Skeletal muscle tissue (tissue), 4 donors: ENCODE measurements around the gene SGO2. TPM values are rescaled to one million over a fixed set of nuclear protein-coding genes. Genes with fewer than 3 reads are reported as not detected.
"Not testable (repeated sequence)": the region's sequence is repeated elsewhere in the genome, so short reads cannot be mapped to it uniquely, and the experiment has no call there.

Experiments
- H3K27ac ChIP-seq: one replicate; pipeline ENCODE4 v1.7.0; 2013; ENCODE audit warnings: mild to moderate bottlenecking, low read depth, low read length, inconsistent platforms
- H3K27me3 ChIP-seq, 3 donors: one replicate each; pipeline ENCODE4 v1.7.0; 2013; ENCODE audit warnings: low read length in 3 of 3; ENCODE audit not compliant: control insufficient read depth in 3 of 3, insufficient read depth in 3 of 3
- H3K36me3 ChIP-seq, 3 donors: one replicate each; pipeline ENCODE4 v1.7.0; 2013; ENCODE audit warnings: low read length in 3 of 3; ENCODE audit not compliant: control insufficient read depth in 3 of 3, insufficient read depth in 3 of 3
- H3K4me1 ChIP-seq, 3 donors: one replicate each; pipeline ENCODE4 v1.7.0; 2013; ENCODE audit warnings: low read length in 3 of 3, mild to moderate bottlenecking in 3 of 3; ENCODE audit not compliant: control insufficient read depth in 3 of 3, insufficient read depth in 3 of 3
- H3K4me3 ChIP-seq, 3 donors: one replicate each; pipeline ENCODE4 v1.7.0; 2013; ENCODE audit warnings: low read length in 3 of 3
- H3K9ac ChIP-seq, 3 donors: one replicate each; pipeline ENCODE4 v1.7.0; 2013; ENCODE audit warnings: low read length in 3 of 3, mild to moderate bottlenecking in 3 of 3, moderate library complexity in 2 of 3, low read depth in 1 of 3
- H3K9me3 ChIP-seq, 3 donors: one replicate each; pipeline ENCODE4 v1.7.0; 2013; ENCODE audit warnings: low read length in 3 of 3; ENCODE audit not compliant: control insufficient read depth in 3 of 3
- total RNA-seq: library from RNA; depleted of rRNA; stranded (reverse); fragments of >200 nt; gene quantifications from one replicate; pipeline ENCODE4 v1.2.3, GENCODE V29; 2014
- donor health status: Osteomylitis.

SGO2 gene
- total RNA-seq, 1 donor from 2014 or later = 1.0 TPM

DNA sequence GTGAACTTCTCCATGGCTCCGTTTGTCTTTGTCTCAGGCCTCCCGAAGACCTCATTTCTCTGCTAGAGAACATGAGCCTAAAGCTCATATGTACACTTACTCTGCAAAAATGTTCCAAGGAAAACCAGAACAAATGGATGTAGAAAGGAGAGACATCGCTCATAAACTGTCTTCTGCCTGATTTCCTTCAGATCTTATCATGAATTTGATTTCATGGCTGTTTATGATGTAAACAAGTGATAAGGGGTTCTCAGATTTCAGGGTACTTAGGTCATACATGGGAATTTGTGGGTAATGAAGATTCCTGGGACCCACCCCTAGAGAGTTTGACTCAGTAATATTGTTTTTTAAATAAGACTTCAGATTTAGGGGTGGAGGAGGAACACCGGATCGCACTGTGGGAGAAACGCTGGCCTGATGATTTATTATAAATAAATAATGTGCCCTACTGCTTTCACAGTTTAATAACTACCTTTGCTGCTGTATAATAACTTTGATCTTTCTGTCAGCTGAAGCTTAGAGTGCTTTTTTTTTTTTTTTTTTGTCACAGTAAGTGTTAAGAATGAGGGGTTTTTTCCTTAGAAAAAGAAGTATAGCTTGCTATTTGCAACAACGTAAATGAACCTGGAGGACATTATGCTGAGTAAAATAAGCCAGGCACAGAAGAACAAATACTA lies 74.7 kb downstream of the SGO2 start:
- Histone ChIP-seq H3K36me3 (peaks cover 0 to 2% (median 0%) of the 10 kb centered on the region in 3 donors), H3K27me3 (no peaks in the 10 kb centered on the region), H3K27ac (no peak overlapping the region), H3K9me3 (no peaks in the 10 kb centered on the region), H3K9ac (no peak overlapping the region), H3K4me1 (no peaks in the 10 kb centered on the region), H3K4me3 (no peak overlapping the region)

DNA sequence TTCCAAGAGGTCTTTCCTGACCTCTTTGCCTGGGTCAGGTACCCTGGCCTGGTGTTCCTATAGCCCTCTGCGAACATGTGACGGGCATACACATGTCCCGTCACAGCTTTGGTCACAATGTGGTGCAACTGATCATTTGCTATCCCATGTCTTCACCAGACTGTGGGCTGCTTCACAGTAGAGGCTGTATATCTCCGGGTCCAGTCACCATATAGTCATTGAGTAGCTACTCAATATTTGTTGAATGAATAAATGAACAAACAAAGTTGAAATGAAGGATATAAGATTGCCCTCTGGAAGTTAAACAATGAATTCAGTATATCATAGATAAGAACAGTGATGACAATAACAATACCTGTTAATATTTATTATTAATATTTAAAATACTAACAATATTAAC lies 76.6 kb downstream of the SGO2 start:
- Histone ChIP-seq H3K27me3 (no peaks in the 10 kb centered on the region), H3K9me3 (no peaks in the 10 kb centered on the region), H3K27ac (no peak overlapping the region), H3K4me1 (no peaks in the 10 kb centered on the region), H3K9ac (no peak overlapping the region), H3K4me3 (no peak overlapping the region), H3K36me3 (no peaks in the 10 kb centered on the region)

DNA sequence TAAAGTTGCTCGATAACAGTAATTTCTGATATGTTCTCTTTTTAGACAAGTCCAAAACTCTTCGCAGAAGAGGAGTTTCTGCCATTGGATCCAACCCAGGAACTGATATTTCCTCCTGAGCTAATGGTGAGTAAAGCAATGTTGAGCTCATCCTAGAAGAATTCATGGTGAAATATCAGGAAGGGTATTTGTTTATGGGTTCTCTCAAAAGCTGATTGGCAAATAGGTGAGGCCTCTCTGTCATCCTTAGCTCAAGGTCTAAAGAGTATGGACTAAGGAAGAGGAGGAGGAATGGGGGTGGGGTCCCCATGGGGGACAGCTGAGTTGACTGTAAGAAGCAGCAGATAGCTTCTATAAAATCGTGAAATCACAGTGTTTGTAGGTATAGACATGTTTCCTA lies 78.0 kb downstream of the SGO2 start:
- Histone ChIP-seq H3K9me3 (no peaks in the 10 kb centered on the region), H3K9ac (no peak overlapping the region), H3K27ac (no peak overlapping the region), H3K4me1 (no peaks in the 10 kb centered on the region), H3K27me3 (no peaks in the 10 kb centered on the region), H3K4me3 (no peak overlapping the region), H3K36me3 (no peaks in the 10 kb centered on the region)

DNA sequence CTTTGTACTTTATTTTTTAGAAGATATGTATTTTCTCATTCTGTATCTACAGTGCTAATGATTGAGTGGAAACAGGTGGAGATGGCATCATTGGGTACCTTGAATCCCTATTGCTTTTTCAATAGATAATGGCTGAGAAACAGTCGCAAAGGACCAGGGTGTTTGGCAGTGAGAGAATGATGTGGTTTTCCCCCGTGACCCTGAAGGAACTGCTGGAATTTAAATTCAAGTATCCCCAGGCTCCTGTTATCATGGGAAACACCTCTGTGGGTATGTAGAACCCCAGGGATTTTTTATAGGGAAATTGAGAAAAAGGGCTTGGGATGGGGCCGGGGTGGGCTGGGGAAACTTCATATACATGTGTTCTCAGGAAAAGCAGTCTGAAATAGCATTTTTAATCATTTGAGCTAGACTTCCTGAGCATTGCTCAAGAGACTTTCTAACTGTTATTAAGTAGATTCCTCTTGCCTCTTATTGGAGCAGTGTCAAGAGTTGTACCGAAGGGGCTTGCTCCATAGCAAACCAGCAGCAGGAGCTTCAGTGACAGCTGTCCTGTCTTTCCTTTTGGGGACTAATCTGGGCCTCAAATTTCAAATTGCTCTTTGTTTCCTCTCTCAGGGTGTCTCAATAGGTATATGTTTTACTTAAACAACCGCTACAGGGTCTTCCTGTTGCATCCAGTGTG lies 78.7 kb downstream of the SGO2 start:
- Histone ChIP-seq H3K27me3 (no peaks in the 10 kb centered on the region), H3K36me3 (no peaks in the 10 kb centered on the region), H3K9me3 (no peaks in the 10 kb centered on the region), H3K27ac (no peak overlapping the region), H3K9ac (no peak overlapping the region), H3K4me1 (peaks cover 0 to 2% (median 0%) of the 10 kb centered on the region in 3 donors), H3K4me3 (no peak overlapping the region)

DNA sequence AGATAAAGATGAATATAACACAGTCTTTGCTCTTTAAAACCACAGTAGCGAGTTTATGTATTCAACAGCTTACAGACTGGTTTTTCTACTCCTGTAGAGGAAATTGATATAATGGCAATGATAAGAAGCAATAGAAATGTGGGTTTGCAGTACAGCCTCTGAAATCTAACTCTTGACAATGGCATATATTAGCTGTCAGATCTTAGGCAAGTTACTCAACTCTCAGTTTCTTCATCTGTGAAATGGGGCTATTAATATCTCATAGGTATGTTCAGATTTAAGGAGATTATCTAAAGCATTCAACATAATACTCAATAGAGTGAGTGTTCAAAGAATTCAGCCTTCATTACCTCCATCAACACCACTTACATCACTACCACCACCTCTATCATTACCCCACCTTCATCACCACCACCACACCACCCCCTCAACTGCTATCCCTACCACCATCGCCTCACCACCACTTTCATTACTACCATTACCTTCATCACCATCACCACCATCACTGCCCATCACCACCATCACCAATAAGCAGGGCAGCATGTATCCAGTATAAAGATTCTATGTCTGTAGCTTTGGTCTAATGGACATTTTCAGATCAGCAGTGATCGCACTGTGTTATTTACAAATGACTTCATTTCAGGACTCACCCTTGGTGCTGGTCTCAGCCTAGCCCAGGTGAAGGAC lies 82.5 kb downstream of the SGO2 start:
- H3K9ac ChIP-seq = no peak overlapping the region
- no peak overlapping the region for H3K27ac ChIP-seq
- H3K4me3 ChIP-seq = no peak overlapping the region
- H3K27me3 ChIP-seq = no peaks in the 10 kb centered on the region
- H3K4me1 ChIP-seq = peaks cover 0 to 2% (median 0%) of the 10 kb centered on the region in 3 donors
- no peaks in the 10 kb centered on the region for H3K36me3 ChIP-seq
- H3K9me3 ChIP-seq = no peaks in the 10 kb centered on the region

DNA sequence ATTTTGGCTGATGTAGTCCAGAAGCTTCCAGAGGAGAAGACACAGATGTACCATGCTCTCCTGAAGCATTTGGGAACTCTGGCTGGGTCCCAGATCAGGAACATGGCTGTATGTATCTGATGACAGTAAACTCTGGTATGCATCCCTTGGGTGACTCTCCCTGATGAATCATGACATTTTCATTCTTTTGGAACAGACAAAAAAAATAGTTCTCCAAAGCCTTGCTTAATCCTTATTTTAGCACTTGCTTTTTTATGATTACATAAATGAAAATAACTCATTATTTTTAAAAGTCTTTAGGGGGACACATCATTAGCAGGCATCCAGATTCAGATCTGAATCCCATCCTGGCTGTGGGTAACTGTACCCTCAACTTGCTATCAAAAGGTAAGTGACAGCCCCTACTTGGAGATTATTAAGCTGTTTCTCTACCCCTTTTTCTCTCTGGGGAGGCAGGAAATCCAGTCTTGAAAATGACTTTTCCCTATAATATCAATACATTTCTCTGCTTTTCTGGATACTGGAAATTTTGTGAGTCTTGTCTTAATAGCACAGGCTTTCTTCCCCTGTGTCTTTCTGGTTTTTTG lies 83.1 kb downstream of the SGO2 start:
- Histone ChIP-seq H3K27me3 (no peaks in the 10 kb centered on the region), H3K4me3 (no peak overlapping the region), H3K4me1 (peaks cover 0 to 2% (median 0%) of the 10 kb centered on the region in 3 donors), H3K36me3 (no peaks in the 10 kb centered on the region), H3K27ac (no peak overlapping the region), H3K9ac (no peak overlapping the region), H3K9me3 (no peaks in the 10 kb centered on the region)

DNA sequence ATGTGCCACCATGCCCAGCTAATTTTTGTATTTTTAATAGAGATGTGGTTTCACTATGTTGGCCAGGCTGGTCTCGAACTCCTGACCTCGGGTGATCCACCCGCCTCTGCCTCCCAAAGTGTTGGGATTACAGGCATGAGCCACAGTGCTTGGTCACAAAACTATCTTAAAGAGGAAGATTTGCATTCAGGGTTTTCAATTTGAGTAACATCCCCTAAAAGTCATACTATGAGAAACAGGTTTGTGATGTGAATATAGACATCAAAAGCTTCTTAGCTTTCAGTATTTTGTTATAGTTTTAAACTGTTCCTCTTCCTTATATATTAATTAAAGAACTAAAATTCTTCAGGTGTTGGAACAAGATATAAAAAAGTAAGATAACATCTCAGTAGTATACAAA lies 84.2 kb downstream of the SGO2 start:
- not testable (repeated sequence) for H3K36me3 ChIP-seq, H3K27me3 ChIP-seq, H3K4me3 ChIP-seq, H3K4me1 ChIP-seq, H3K9me3 ChIP-seq, H3K27ac ChIP-seq, H3K9ac ChIP-seq

DNA sequence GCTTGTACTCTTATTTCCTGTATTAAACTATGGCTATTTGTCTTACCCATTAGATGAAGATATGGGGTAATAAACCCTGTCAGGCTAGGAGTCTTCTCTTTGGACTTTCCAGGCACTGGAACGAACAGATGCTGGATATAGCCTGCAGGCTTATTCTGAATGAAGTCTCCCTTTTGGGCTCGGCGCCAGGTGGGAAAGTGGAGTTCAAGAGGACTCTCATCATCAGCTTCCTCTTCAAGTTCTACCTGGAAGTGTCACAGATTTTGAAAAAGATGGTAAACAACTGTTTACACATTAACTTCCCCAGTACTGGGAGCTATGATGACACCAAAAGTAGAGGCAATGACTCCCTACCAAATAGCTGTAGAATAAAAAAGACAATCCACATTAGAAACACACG lies 87.7 kb downstream of the SGO2 start:
- no peak overlapping the region for H3K9ac ChIP-seq
- no peaks in the 10 kb centered on the region for H3K36me3 ChIP-seq
- no peak overlapping the region for H3K4me3 ChIP-seq
- no peaks in the 10 kb centered on the region for H3K9me3 ChIP-seq
- no peak overlapping the region for H3K27ac ChIP-seq
- H3K4me1 ChIP-seq = peaks cover 0 to 2% (median 0%) of the 10 kb centered on the region in 3 donors
- no peaks in the 10 kb centered on the region for H3K27me3 ChIP-seq

DNA sequence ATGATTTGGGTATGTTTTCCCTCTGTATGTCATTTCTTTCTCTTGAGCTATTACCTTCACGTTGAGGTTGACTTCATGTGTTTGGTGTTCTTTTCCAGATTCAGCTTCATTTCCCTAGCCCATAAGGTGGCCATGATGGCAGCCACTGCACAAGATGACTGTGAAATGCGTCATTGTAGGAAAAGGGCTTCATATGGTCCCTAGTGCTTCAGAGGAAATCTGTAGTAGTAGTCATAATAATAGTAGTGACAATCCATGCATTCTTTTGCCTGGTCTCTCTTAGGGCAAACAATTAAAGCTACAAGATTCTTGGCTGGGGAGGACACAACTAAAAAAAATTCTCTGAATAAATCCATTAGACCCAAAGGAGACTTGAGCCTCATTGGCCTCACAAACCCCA lies 88.2 kb downstream of the SGO2 start:
- H3K27ac ChIP-seq = no peak overlapping the region
- H3K27me3 ChIP-seq = no peaks in the 10 kb centered on the region
- no peak overlapping the region for H3K4me3 ChIP-seq
- no peaks in the 10 kb centered on the region for H3K36me3 ChIP-seq
- no peaks in the 10 kb centered on the region for H3K9me3 ChIP-seq
- H3K9ac ChIP-seq = no peak overlapping the region
- H3K4me1 ChIP-seq = peaks cover 0 to under 1% (median 0%) of the 10 kb centered on the region in 3 donors

DNA sequence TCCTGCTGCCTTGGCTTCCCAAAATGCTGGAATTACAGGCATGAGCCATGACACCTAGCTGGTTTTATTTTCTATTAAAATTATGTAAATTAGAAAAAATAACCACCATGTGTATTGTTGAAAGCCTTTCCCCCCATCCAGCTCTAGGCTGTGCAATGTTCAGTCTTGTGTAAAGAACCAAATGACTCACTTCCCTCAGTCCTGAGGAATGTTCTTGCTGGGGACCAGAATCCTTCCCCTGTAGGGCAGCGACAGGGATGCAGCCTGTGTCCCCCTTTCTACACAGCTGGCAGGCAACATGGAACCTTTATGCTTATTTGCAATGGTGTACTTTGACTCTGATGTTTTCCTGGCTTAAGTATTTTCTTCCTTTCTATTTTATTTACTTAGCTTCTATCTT lies 89.2 kb downstream of the SGO2 start:
- Histone ChIP-seq H3K36me3 (no peaks in the 10 kb centered on the region), H3K9me3 (no peaks in the 10 kb centered on the region), H3K27me3 (no peaks in the 10 kb centered on the region), H3K9ac (no peak overlapping the region), H3K4me3 (no peak overlapping the region), H3K27ac (no peak overlapping the region), H3K4me1 (no peaks in the 10 kb centered on the region)
